NT2/D1 (cell line): Measurements from ENCODE around the gene FOXRED1.

Source experiments
- SUZ12 ChIP-seq: IDR thresholded peaks from 2 replicates; pipeline ENCODE4 v1.6.1; 2011; ENCODE audit not compliant: insufficient read length, insufficient read depth; ENCODE audit errors: extremely low read depth
- YY1 ChIP-seq: IDR thresholded peaks from 2 replicates; pipeline ENCODE4 v1.6.1; 2011; ENCODE audit not compliant: insufficient read length, insufficient read depth
- ZNF274 ChIP-seq: IDR thresholded peaks from 2 replicates; pipeline ENCODE4 v1.6.1; 2011; ENCODE audit warnings: mild to moderate bottlenecking, low read depth, low read length

GRCh38 chr11:126312961-126313360, 44.0 kb downstream of the FOXRED1 start:
- no peak for TF ChIP-seq SUZ12
- TF ChIP-seq ZNF274: no peak
- no peak for TF ChIP-seq YY1
